WTC11 (cell line): ENCODE data around the gene GTPBP3. TPM values are rescaled to one million over a fixed set of nuclear protein-coding genes. Genes with fewer than 3 reads are reported as not detected.

ENCODE experiments used
- ATAC-seq: fragments of 200-7000 bp; cut with Tn5 transposase; 2 replicates; pipeline ENCODE4 v1.10.0; 2021; ENCODE audit warnings: mild to moderate bottlenecking, moderate library complexity
- CTCF ChIA-PET: fragments of 300-600 bp; sonication (Branson Sonifier 250); formaldehyde crosslinking; loops from one replicate; lab custom pipeline; 2021; ENCODE audit warnings: antibody characterized with exemption; lab: Charles Lee
- POLR2A ChIA-PET: fragments of 350-600 bp; sonication (Branson Sonifier 250); formaldehyde crosslinking; loops from one replicate; lab custom pipeline; 2021; ENCODE audit warnings: antibody characterized with exemption; lab: Charles Lee
- DNase-seq: peaks from one replicate; pipeline ENCODE4 v3.0.0; 2021; ENCODE audit warnings: low spot score
- H3K27ac Mint-ChIP-seq: 2 replicates; pipeline ENCODE4 v1.8.0; 2021; ENCODE audit warnings: mixed read lengths
- H3K27me3 Mint-ChIP-seq: 2 replicates; pipeline ENCODE4 v1.8.0; 2021; ENCODE audit warnings: low read depth, mild to moderate bottlenecking, moderate library complexity, mixed read lengths
- H3K36me3 Mint-ChIP-seq: 2 replicates; pipeline ENCODE4 v1.8.0; 2021; ENCODE audit warnings: mixed read lengths
- H3K4me1 Mint-ChIP-seq: 2 replicates; pipeline ENCODE4 v1.8.0; 2022; ENCODE audit warnings: mixed read lengths
- H3K4me3 Mint-ChIP-seq: 2 replicates; pipeline ENCODE4 v1.8.0; 2021; ENCODE audit warnings: mild to moderate bottlenecking, moderate library complexity, mixed read lengths
- H3K9me3 Mint-ChIP-seq: 2 replicates; pipeline ENCODE4 v1.8.0; 2021; ENCODE audit warnings: mixed read lengths
- CREB1 ChIP-seq: sonication (generic); formaldehyde crosslinking; IDR thresholded peaks from 2 replicates; pipeline ENCODE4 v1.8.0; 2023; ENCODE audit warnings: mild to moderate bottlenecking, missing genetic modification reagents
- IRF1 ChIP-seq: sonication (generic); formaldehyde crosslinking; IDR thresholded peaks from 2 replicates; pipeline ENCODE4 v1.8.0; 2023; ENCODE audit warnings: missing genetic modification reagents
- NFYB ChIP-seq: sonication (generic); formaldehyde crosslinking; conservative IDR thresholded peaks from 2 replicates; pipeline ENCODE4 v1.8.0; 2022; ENCODE audit warnings: low read depth, missing genetic modification reagents
- RELA ChIP-seq: sonication (generic); formaldehyde crosslinking; IDR thresholded peaks from 2 replicates; pipeline ENCODE4 v1.8.1; 2022; ENCODE audit warnings: missing genetic modification reagents, mild to moderate bottlenecking, borderline replicate concordance
- RORB ChIP-seq: fragments of 250-450 bp; sonication (Bioruptor Pico); IDR thresholded peaks from 2 replicates; pipeline ENCODE4 v1.9.0; 2021; ENCODE audit warnings: mild to moderate bottlenecking
- SP1 ChIP-seq: sonication (generic); formaldehyde crosslinking; conservative IDR thresholded peaks from 2 replicates; pipeline ENCODE4 v1.8.1; 2022; ENCODE audit warnings: missing genetic modification reagents
- TEAD4 ChIP-seq: sonication (generic); formaldehyde crosslinking; IDR thresholded peaks from 2 replicates; pipeline ENCODE4 v1.8.0; 2022; ENCODE audit warnings: mild to moderate bottlenecking, missing genetic modification reagents
- ZMAT4 ChIP-seq: fragments of 250-450 bp; sonication (Bioruptor Pico); IDR thresholded peaks from 2 replicates; pipeline ENCODE4 v1.9.0; 2021; ENCODE audit warnings: mild to moderate bottlenecking
- ZNF138 ChIP-seq: sonication (generic); formaldehyde crosslinking; conservative IDR thresholded peaks from 2 replicates; pipeline ENCODE4 v1.8.1; 2022; ENCODE audit warnings: mild to moderate bottlenecking, moderate library complexity, missing genetic modification reagents
- total RNA-seq: library from RNA; stranded (reverse); gene quantifications from 3 replicates; pipeline ENCODE4 v1.2.3, GENCODE V29; 2021
- TF ChIP-seq, protein P1 (sequence below): fragments of 250-450 bp; sonication (Bioruptor Pico); IDR thresholded peaks from 2 replicates; pipeline ENCODE4 v1.9.0; 2021; ENCODE audit warnings: mild to moderate bottlenecking, borderline replicate concordance
- TF ChIP-seq, protein P2 (sequence below): sonication (generic); formaldehyde crosslinking; IDR thresholded peaks from 2 replicates; pipeline ENCODE4 v1.8.0; 2023; ENCODE audit warnings: missing genetic modification reagents, mild to moderate bottlenecking, borderline replicate concordance

Gene GTPBP3
- total RNA-seq, 1 experiment from 2014 or later = 93.0 TPM

DNA sequence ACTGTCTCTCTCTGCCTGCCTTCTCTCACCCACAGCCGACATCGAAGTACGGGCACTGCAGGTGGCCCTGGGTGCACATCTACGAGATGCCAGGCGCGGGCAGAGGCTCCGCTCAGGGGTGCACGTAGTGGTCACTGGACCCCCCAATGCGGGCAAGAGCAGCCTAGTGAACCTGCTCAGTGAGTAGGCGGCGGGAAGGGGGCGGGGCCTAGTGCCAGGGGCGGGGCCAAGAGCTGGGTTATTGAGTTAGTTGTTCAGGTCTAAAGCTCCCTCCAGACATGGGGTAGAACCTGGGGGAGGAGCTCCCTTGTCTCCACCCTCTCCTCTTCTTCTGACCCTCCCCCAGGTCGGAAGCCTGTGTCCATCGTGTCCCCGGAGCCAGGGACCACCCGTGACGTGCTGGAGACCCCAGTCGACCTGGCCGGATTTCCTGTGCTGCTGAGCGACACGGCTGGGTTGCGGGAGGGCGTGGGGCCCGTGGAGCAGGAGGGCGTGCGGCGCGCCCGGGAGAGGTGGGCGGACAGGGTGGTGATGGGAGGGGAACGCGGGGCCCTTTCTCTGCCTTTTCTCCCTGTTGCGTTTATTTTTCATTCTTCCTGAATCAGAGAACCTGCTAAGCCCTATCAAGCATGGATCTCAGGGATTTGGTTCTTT lies 1.9 kb downstream of the GTPBP3 start:
- peak overlapping the region; percentile 99 for H3K4me3 Mint-ChIP-seq
- H3K4me1 Mint-ChIP-seq = peaks cover 34% of the 10 kb centered on the region
- DNase-seq (peak; percentile 84), ATAC-seq (0 out of 2 replicates have a peak, but pooled peaks have one; percentile 1)
- TF ChIP-seq RELA (CRISPR knock-in tag) = no peak
- no peak for TF ChIP-seq IRF1 (CRISPR knock-in tag)
- TF ChIP-seq, protein P1, sequence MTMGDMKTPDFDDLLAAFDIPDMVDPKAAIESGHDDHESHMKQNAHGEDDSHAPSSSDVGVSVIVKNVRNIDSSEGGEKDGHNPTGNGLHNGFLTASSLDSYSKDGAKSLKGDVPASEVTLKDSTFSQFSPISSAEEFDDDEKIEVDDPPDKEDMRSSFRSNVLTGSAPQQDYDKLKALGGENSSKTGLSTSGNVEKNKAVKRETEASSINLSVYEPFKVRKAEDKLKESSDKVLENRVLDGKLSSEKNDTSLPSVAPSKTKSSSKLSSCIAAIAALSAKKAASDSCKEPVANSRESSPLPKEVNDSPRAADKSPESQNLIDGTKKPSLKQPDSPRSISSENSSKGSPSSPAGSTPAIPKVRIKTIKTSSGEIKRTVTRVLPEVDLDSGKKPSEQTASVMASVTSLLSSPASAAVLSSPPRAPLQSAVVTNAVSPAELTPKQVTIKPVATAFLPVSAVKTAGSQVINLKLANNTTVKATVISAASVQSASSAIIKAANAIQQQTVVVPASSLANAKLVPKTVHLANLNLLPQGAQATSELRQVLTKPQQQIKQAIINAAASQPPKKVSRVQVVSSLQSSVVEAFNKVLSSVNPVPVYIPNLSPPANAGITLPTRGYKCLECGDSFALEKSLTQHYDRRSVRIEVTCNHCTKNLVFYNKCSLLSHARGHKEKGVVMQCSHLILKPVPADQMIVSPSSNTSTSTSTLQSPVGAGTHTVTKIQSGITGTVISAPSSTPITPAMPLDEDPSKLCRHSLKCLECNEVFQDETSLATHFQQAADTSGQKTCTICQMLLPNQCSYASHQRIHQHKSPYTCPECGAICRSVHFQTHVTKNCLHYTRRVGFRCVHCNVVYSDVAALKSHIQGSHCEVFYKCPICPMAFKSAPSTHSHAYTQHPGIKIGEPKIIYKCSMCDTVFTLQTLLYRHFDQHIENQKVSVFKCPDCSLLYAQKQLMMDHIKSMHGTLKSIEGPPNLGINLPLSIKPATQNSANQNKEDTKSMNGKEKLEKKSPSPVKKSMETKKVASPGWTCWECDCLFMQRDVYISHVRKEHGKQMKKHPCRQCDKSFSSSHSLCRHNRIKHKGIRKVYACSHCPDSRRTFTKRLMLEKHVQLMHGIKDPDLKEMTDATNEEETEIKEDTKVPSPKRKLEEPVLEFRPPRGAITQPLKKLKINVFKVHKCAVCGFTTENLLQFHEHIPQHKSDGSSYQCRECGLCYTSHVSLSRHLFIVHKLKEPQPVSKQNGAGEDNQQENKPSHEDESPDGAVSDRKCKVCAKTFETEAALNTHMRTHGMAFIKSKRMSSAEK (CRISPR knock-in tag) = no peak
- TF ChIP-seq CREB1 (CRISPR knock-in tag) = no peak
- TF ChIP-seq ZNF138 (CRISPR knock-in tag) = no peak
- TF ChIP-seq TEAD4 (CRISPR knock-in tag) = no peak
- no peak for TF ChIP-seq RORB (CRISPR knock-in tag)
- TF ChIP-seq NFYB (CRISPR knock-in tag) = no peak
- TF ChIP-seq, protein P2, sequence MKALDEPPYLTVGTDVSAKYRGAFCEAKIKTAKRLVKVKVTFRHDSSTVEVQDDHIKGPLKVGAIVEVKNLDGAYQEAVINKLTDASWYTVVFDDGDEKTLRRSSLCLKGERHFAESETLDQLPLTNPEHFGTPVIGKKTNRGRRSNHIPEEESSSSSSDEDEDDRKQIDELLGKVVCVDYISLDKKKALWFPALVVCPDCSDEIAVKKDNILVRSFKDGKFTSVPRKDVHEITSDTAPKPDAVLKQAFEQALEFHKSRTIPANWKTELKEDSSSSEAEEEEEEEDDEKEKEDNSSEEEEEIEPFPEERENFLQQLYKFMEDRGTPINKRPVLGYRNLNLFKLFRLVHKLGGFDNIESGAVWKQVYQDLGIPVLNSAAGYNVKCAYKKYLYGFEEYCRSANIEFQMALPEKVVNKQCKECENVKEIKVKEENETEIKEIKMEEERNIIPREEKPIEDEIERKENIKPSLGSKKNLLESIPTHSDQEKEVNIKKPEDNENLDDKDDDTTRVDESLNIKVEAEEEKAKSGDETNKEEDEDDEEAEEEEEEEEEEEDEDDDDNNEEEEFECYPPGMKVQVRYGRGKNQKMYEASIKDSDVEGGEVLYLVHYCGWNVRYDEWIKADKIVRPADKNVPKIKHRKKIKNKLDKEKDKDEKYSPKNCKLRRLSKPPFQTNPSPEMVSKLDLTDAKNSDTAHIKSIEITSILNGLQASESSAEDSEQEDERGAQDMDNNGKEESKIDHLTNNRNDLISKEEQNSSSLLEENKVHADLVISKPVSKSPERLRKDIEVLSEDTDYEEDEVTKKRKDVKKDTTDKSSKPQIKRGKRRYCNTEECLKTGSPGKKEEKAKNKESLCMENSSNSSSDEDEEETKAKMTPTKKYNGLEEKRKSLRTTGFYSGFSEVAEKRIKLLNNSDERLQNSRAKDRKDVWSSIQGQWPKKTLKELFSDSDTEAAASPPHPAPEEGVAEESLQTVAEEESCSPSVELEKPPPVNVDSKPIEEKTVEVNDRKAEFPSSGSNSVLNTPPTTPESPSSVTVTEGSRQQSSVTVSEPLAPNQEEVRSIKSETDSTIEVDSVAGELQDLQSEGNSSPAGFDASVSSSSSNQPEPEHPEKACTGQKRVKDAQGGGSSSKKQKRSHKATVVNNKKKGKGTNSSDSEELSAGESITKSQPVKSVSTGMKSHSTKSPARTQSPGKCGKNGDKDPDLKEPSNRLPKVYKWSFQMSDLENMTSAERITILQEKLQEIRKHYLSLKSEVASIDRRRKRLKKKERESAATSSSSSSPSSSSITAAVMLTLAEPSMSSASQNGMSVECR = no peak
- POLR2A ChIA-PET = interaction anchor here (1.0 to 1.6 kb wide), 3 partner anchors 11 to 30 kb away, joined by 5 to 11 read pairs (median 5); partner anchors contain the start of gene DDA1
- H3K36me3 Mint-ChIP-seq = peaks cover 10% of the 10 kb centered on the region
- H3K27ac Mint-ChIP-seq = peak overlapping the region; percentile 93
- no peaks in the 10 kb centered on the region for H3K27me3 Mint-ChIP-seq
- CTCF ChIA-PET = interaction anchor here (0.7 to 3.0 kb wide), 12 partner anchors 10 to 237 kb away, joined by 3 to 11 read pairs (median 4); partner anchors contain the start of genes DDA1 and MRPL34
- no peaks in the 10 kb centered on the region for H3K9me3 Mint-ChIP-seq

GRCh38 chr19:17340302-17340870 lies 3.0 kb downstream of the GTPBP3 start:
- H3K27ac Mint-ChIP-seq = peak overlapping the region; percentile 45; the same call in 1 of the 2 replicates
- no peaks in the 10 kb centered on the region for H3K27me3 Mint-ChIP-seq
- H3K9me3 Mint-ChIP-seq = no peaks in the 10 kb centered on the region
- H3K4me3 Mint-ChIP-seq = peak overlapping the region; percentile 41
- CTCF ChIA-PET = interaction anchor here (0.6 to 3.0 kb wide), 4 partner anchors 8 to 749 kb away, joined by 3 to 11 read pairs (median 4); no protein-coding TSS in a partner anchor
- DNase-seq (peak; percentile 90), ATAC-seq (peak; percentile 67)
- POLR2A ChIA-PET = interaction anchor here (1.5 to 1.6 kb wide), 2 partner anchors 12 to 13 kb away, joined by 5 to 11 read pairs; no protein-coding TSS in a partner anchor
- no peak for TF ChIP-seq ZMAT4 (CRISPR knock-in tag)
- TF ChIP-seq SP1 (CRISPR knock-in tag) = 0 out of 2 replicates have a peak, but pooled peaks have one; percentile 50
- peaks cover 28% of the 10 kb centered on the region for H3K4me1 Mint-ChIP-seq
- H3K36me3 Mint-ChIP-seq = peaks cover 11% of the 10 kb centered on the region
